Panc1 (cell line): ENCODE data around the gene PRND.
"Not testable (repeated sequence)": the region's sequence is repeated elsewhere in the genome, so short reads cannot be mapped to it uniquely, and the experiment has no call there.

Source experiments
- POLR2AphosphoS5 ChIP-seq: IDR thresholded peaks from 2 replicates; pipeline ENCODE4 v1.6.1; 2012; ENCODE audit warnings: mild to moderate bottlenecking, low read depth, low read length, moderate library complexity
- TF ChIP-seq, protein P1 (sequence below): fragments of 450-650 bp; IDR thresholded peaks from 2 replicates; pipeline ENCODE4 v1.5.1; 2017; ENCODE audit warnings: mild to moderate bottlenecking

DNA sequence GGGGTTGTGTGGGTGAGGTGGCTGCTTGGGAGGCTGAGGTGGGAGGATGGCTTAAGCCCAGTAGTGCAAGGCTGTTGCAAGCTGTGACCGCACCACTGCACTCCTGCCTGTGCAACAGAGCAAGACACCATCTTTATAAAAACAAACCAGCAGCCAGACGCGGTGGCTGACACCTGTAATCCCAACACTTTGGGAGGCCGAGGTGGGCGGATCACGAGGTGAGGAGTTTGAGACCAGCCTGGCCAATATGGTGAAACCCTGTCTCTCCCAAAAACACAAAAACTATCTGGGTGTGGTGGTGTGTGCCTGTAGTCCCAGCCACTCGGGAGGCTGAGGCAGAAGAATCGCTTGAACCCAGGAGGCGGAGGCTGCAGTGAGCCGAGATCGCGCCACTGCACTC lies 14.8 kb upstream of the PRND start:
- TF ChIP-seq, protein P1, sequence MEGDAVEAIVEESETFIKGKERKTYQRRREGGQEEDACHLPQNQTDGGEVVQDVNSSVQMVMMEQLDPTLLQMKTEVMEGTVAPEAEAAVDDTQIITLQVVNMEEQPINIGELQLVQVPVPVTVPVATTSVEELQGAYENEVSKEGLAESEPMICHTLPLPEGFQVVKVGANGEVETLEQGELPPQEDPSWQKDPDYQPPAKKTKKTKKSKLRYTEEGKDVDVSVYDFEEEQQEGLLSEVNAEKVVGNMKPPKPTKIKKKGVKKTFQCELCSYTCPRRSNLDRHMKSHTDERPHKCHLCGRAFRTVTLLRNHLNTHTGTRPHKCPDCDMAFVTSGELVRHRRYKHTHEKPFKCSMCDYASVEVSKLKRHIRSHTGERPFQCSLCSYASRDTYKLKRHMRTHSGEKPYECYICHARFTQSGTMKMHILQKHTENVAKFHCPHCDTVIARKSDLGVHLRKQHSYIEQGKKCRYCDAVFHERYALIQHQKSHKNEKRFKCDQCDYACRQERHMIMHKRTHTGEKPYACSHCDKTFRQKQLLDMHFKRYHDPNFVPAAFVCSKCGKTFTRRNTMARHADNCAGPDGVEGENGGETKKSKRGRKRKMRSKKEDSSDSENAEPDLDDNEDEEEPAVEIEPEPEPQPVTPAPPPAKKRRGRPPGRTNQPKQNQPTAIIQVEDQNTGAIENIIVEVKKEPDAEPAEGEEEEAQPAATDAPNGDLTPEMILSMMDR: not testable (repeated sequence)
- not testable (repeated sequence) for TF ChIP-seq POLR2AphosphoS5
